Esophagus squamous epithelium (tissue), 4 donors: ENCODE data around the gene ZNF285. TPM values are rescaled to one million over a fixed set of nuclear protein-coding genes. Genes with fewer than 3 reads are reported as not detected.

ENCODE experiments used
- total RNA-seq, 4 donors: library from RNA; depleted of rRNA; stranded (reverse); fragments of >200 nt; gene quantifications; one replicate each; pipeline ENCODE4 v1.1.0, GENCODE V29; 2016

The ZNF285 gene
- total RNA-seq, 4 donors from 2014 or later: 0.18 to 2.8 (median 0.80) TPM

Other genes with a start within 250 kb of the ZNF285 start
- gene ZNF226, start 236.5 kb downstream of the ZNF285 start, total RNA-seq: 10 to 100 TPM in 3 of 4 donors, 1 to 10 TPM in 1; 9.9 to 23.8 (median 12.9) TPM
- 10 to 100 TPM in 1 of 4 donors, 1 to 10 TPM in 3; 4.7 to 16.4 (median 8.8) TPM for gene ZNF227, start 189.1 kb downstream of the ZNF285 start, total RNA-seq
- gene ZNF233, start 141.7 kb downstream of the ZNF285 start, total RNA-seq: under 1 TPM in 1 of 4 donors, not detected in 3; 0.57 TPM
- 1 to 10 TPM; 1.8 to 3.6 (median 2.1) TPM for gene ZNF235, start 96.6 kb downstream of the ZNF285 start, total RNA-seq
- gene ZNF112, start 44.9 kb downstream of the ZNF285 start, total RNA-seq: 1 to 10 TPM in 3 of 4 donors, under 1 TPM in 1; 0.83 to 5.9 (median 2.6) TPM
- gene ZNF229, start 46.9 kb upstream of the ZNF285 start, total RNA-seq: 1 to 10 TPM; 1.1 to 3.4 (median 2.3) TPM
- 10 to 100 TPM in 1 of 4 donors, 1 to 10 TPM in 3; 5.9 to 24.2 (median 7.5) TPM for gene ZNF180, start 98.9 kb upstream of the ZNF285 start, total RNA-seq
- not detected for gene CEACAM20, start 128.1 kb upstream of the ZNF285 start, total RNA-seq
- gene IGSF23, start 212.0 kb upstream of the ZNF285 start, total RNA-seq: not detected
- 10 to 100 TPM; 13.2 to 21.9 (median 20.9) TPM for gene PVR, start 242.3 kb upstream of the ZNF285 start, total RNA-seq